Heart left ventricle (tissue), 16 donors: ENCODE measurements around the gene CASP8. TPM values are rescaled to one million over a fixed set of nuclear protein-coding genes. Genes with fewer than 3 reads are reported as not detected.

Experiments used
- ATAC-seq, 4 donors: fragments of 200-7000 bp; cut with Tn5 transposase; one replicate each; pipeline ENCODE4 v1.9.1; 2020 to 2022; ENCODE audit warnings: moderate library complexity in 4 of 4, mild to moderate bottlenecking in 3 of 4, moderate number of reproducible peaks in 1 of 4
- DNase-seq, 5 donors: peaks; one replicate each; pipeline ENCODE4 v3.0.0-alpha.2; 2020
- H3K27ac ChIP-seq, 12 donors: fragments of 200-600 bp; sonication (generic) in 4 of 12; one replicate each; pipeline versions ENCODE4 v1.5.0 to v1.8.0; 2016 to 2022; ENCODE audit warnings: mild to moderate bottlenecking in 2 of 12
- H3K27me3 ChIP-seq, 9 donors: fragments of 200-600 bp; sonication (generic) in 2 of 9; one replicate each; pipeline versions ENCODE4 v1.5.1 to v1.8.0; 2016 to 2022; ENCODE audit warnings: mild to moderate bottlenecking in 3 of 9
- H3K36me3 ChIP-seq, 9 donors: fragments of 200-600 bp; sonication (generic) in 2 of 9; one replicate each; pipeline versions ENCODE4 v1.5.0 to v1.8.0; 2018 to 2022; ENCODE audit warnings: mild to moderate bottlenecking in 2 of 9
- H3K4me1 ChIP-seq, 12 donors: fragments of 200-600 bp; sonication (generic) in 4 of 12; one replicate each; pipeline versions ENCODE4 v1.5.0 to v1.8.0; 2016 to 2022; ENCODE audit warnings: mild to moderate bottlenecking in 3 of 12
- H3K4me3 ChIP-seq, 12 donors: fragments of 200-600 bp; sonication (generic) in 4 of 12; one replicate each; pipeline versions ENCODE4 v1.5.0 to v1.8.0; 2017 to 2022; ENCODE audit warnings: mild to moderate bottlenecking in 9 of 12, moderate library complexity in 4 of 12
- H3K9me3 ChIP-seq, 12 donors: fragments of 200-600 bp; sonication (generic) in 4 of 12; one replicate each; pipeline versions ENCODE4 v1.5.0 to v1.8.0; 2016 to 2022; ENCODE audit warnings: mild to moderate bottlenecking in 1 of 12
- CTCF ChIP-seq, 12 donors: fragments of 200-600 bp; sonication (generic) in 4 of 12; IDR thresholded peaks; one replicate each; pipeline versions ENCODE4 v1.5.0 to v1.8.0; 2018 to 2022; ENCODE audit warnings: antibody characterized with exemption in 12 of 12, mild to moderate bottlenecking in 5 of 12
- POLR2A ChIP-seq, 2 donors: fragments of 450-650 bp; IDR thresholded peaks; one replicate each; pipeline ENCODE4 v1.6.1; 2017; ENCODE audit warnings: antibody characterized with exemption in 2 of 2, mild to moderate bottlenecking in 2 of 2, moderate library complexity in 2 of 2
- WGBS, 4 donors: extraction: QIAGEN DNeasy Blood & Tissue Kit in 2 of 4; methylation state at CpG; one replicate each; pipeline versions ENCODE4 v1.1.5 to v1.1.7; 2013 to 2018; 5-methylcytosine and 5-hydroxymethylcytosine counted together
- intact Hi-C, 10 donors: fragments of 100-400 bp; cut with DNase I; formaldehyde crosslinking; loops; one replicate each; pipeline versions ENCODE4 v1.11.1 to v1.14.2; 2022
- polyA plus RNA-seq, 2 donors: library from polyadenylated mRNA; stranded (reverse); fragments of 200-250 nt; gene quantifications; one replicate each; pipeline ENCODE4 v1.2.3, GENCODE V29; 2013
- total RNA-seq, 9 donors: library from RNA; depleted of rRNA in 2 of 9; stranded (reverse); fragments of >200 nt in 2 of 9; fragmentation: NEBNext Ultra II Directional in 3 of 9; extraction: Animal tissue kit (Norgen Biotek cat#: 25700) in 3 of 9; gene quantifications; one replicate each; pipeline versions ENCODE4 v1.1.0 to v1.2.4, GENCODE V29; 2016 to 2023
- donor health status: ischemic (EF 13 %, LVEDD 7.1; RV severe dilation, severe dysfunction).
- donor health status: healthy with polysubstance abuse.
- donor health status: DM: no; HTN: yes; CAD: no.
- donor health status: DM: no; HTN: no; CAD: no.
- donor health status: ischemic (EF 25% LVEDD 6.9; RV normal size, moderate dysfunction).
- donor health status: ischemic (EF 25% LVEDD 5.7; RV mildly dilated, moderate dysfunction).
- donor health status: healthy.
- donor health status: DM: yes; HTN: yes; CAD: no.
- donor health status: ischemic (EF 35%, LVEDD 5.7; RV mildly dilated, moderate dysfunction).
- donor health status: nonischemic (EF 11% LVEDD 7.7; RV severe dilation, severe dysfunction).
- donor health status: DM: yes; HTN: yes; CAD: no.
- donor health status: PGD.
- donor health status: ischemic (EF 29% LVEDD 5.4; RV normal size, mild dysfunction).
- donor health status: nonischemic (EF 23%, LVEDD 6.1; RV moderate dilation, normal function).

CASP8 gene
- total and polyA plus RNA-seq, 11 donors: 1.8 to 15.7 (median 2.9) TPM

DNA sequence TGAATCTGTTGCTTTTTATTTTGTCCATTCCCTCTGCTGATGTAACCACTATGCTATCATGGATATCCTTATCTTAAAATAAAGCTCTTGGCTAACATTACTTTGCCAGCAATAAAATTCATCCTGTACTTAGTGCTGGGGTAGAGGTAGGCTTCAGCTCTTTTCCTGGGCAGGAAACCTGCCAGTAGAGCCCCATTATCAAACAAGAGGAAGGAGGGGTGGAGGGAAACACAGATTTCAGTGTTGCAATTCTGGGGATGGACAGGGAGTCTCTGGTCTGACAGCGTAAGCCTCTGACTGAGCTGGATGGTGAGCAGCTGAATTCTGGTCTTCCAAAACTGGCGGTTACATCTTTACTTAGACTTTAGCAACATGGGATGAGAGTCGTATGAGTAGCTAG is 47.5 kb downstream of the CASP8 start:
- 92 to 96% (median 94%) methylated on average over 3 of the region's 3 CpGs for WGBS, 4 donors
- intact Hi-C loops: no loop called here
- DNase-seq (no peak), ATAC-seq (no peak)
- Histone ChIP-seq H3K4me1 (no peaks in the 10 kb centered on the region), H3K36me3 (peaks cover 0 to 34% (median 13%) of the 10 kb centered on the region in 9 donors), H3K27me3 (no peaks in the 10 kb centered on the region), H3K9me3 (peaks cover 0 to 9% (median 0%) of the 10 kb centered on the region in 12 donors), H3K27ac (no peak overlapping the region), H3K4me3 (no peak overlapping the region)
- TF ChIP-seq POLR2A (IDR thresholded peaks at IDR 0.05) (no peak), CTCF (IDR thresholded peaks at IDR 0.05) (no peak)

DNA sequence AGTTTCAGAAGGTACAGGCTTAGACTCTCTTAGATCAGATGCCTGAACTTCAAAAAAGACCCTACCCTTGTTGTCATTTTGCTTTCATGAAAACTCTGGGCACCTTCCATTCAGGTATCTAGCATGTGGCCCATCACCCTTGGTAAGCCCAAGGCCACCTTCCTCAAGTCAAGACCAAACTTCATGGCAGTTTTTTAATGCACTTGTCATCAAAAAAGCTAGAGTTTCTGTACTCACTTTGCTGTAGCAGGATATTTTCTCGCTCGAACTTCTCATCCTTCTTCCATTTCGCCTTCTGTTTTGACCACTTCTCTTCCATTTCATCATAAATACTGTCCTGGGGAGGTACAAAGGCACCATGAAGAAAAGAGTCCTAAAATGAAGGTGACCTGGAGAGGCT is 48.6 kb downstream of the CASP8 start:
- DNase-seq: no peak
- intact Hi-C loops: no loop called here
- Histone ChIP-seq H3K27me3 (no peaks in the 10 kb centered on the region), H3K27ac (no peak overlapping the region), H3K9me3 (peaks cover 0 to 9% (median 0%) of the 10 kb centered on the region in 12 donors), H3K4me3 (no peak overlapping the region), H3K36me3 (peaks cover 0 to 34% (median 13%) of the 10 kb centered on the region in 9 donors), H3K4me1 (no peaks in the 10 kb centered on the region)
- no peak for TF ChIP-seq CTCF (IDR thresholded peaks at IDR 0.05)
- no peak for TF ChIP-seq POLR2A (IDR thresholded peaks at IDR 0.05)
- ATAC-seq: no peak
- 97 to 99% (median 98%) methylated on average over 3 of the region's 3 CpGs for WGBS, 4 donors

DNA sequence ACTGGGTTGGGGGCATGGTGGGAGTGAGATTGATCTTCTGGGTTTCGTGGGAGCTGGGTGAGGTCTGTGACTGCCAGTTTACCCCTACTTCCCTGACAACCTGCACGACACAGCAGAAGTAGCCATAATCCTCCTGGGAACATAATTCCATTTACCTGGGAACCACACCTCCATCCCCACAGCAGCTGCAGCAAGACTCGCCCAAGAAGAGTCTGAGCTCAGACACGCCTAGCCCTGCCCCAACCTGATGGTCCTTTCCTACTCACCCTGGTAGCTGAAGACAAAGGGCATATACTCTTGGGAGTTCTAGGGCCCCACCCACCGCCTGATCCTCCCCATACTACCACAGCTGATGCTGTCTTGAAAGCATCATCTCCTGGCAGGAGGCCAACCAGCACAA is 53.0 kb downstream of the CASP8 start:
- Histone ChIP-seq H3K9me3 (peaks cover 0 to 19% (median 0%) of the 10 kb centered on the region in 12 donors), H3K36me3 (peaks cover 0 to 9% (median 4%) of the 10 kb centered on the region in 9 donors), H3K27me3 (no peaks in the 10 kb centered on the region), H3K27ac (no peak overlapping the region), H3K4me3 (no peak overlapping the region), H3K4me1 (no peaks in the 10 kb centered on the region)
- WGBS, 4 donors: 74 to 93% (median 81%) methylated on average over 5 of the region's 5 CpGs
- intact Hi-C loops: no loop called here
- DNase-seq (no peak), ATAC-seq (no peak)
- TF ChIP-seq POLR2A (IDR thresholded peaks at IDR 0.05): no peak

GRCh38 chr2:201319511-201319910 is 59.2 kb downstream of the CASP8 start:
- Histone ChIP-seq H3K36me3 (peaks cover 0 to 17% (median 0%) of the 10 kb centered on the region in 9 donors), H3K27me3 (no peaks in the 10 kb centered on the region), H3K4me1 (no peaks in the 10 kb centered on the region), H3K4me3 (no peak overlapping the region), H3K27ac (no peak overlapping the region), H3K9me3 (peaks cover 0 to 52% (median 13%) of the 10 kb centered on the region in 12 donors)
- DNase-seq (no peak), ATAC-seq (no peak)
- intact Hi-C loops: no loop called here
- WGBS, 4 donors: 46 to 71% (median 47%) methylated on average over 2 of the region's 2 CpGs
- TF ChIP-seq CTCF (IDR thresholded peaks at IDR 0.05): no peak
- no peak for TF ChIP-seq POLR2A (IDR thresholded peaks at IDR 0.05)

- Histone ChIP-seq H3K9me3 (peaks cover 0 to 53% (median 16%) of the 10 kb centered on the region in 12 donors), H3K27me3 (no peaks in the 10 kb centered on the region), H3K27ac (no peak overlapping the region), H3K4me1 (no peaks in the 10 kb centered on the region), H3K4me3 (no peak overlapping the region), H3K36me3 (peaks cover 0 to 17% (median 0%) of the 10 kb centered on the region in 9 donors)
- no peak for TF ChIP-seq CTCF (IDR thresholded peaks at IDR 0.05)
- TF ChIP-seq POLR2A (IDR thresholded peaks at IDR 0.05): no peak
- ATAC-seq (peak in 2 of 4 donors; percentile 15 to 50), DNase-seq (no peak)
- intact Hi-C loops: no loop called here
- WGBS, 4 donors: 79 to 88% (median 85%) methylated on average over 4 of the region's 4 CpGs
Measured at GRCh38 chr2:201320257-201320656, 59.9 kb downstream of the CASP8 start.
